Measurements from ENCODE around the gene SRM. TPM values are rescaled to one million over a fixed set of nuclear protein-coding genes. Genes with fewer than 3 reads are reported as not detected.
A peak's percentile ranks its signal among the peaks of the same experiment; 100 is the strongest.

SRM gene
- total and polyA plus RNA-seq, 2 of the 13 experiments (the other 11 are each of a cell fraction or from before 2014, with no cell fraction given), result 27.9 to 31.8 TPM

GRCh38 chr1:11099310-11100148 is 39.7 kb upstream of the SRM start, which contains the start of gene EXOSC10 (continued):
- TF ChIP-seq ZNF432 (CRISPR knock-in tag; IDR thresholded peaks at IDR 0.05; ENCODE audit: borderline replicate concordance) (no peak), NFE2L2 (IDR thresholded peaks at IDR 0.05; ENCODE audit: low read length) (no peak), ETV6 (CRISPR knock-in tag; conservative IDR thresholded peaks at IDR 0.05) (peak; percentile 30; the same call in 1 of the 2 replicates), ZFP1 (CRISPR knock-in tag; IDR thresholded peaks at IDR 0.05) (no peak), DNMT3B (CRISPR knock-in tag; conservative IDR thresholded peaks at IDR 0.05) (no peak), ZNF282 (IDR thresholded peaks at IDR 0.05; ENCODE audit: partially characterized antibody) (no peak), BORCS8-MEF2B (CRISPR knock-in tag; IDR thresholded peaks at IDR 0.05) (no peak; the same call in 1 of the 2 replicates), FOXA1 (IDR thresholded peaks at IDR 0.05) (no peak), FOXA1 (CRISPR knock-in tag; IDR thresholded peaks at IDR 0.05) (no peak), ZFP37 (CRISPR knock-in tag; IDR thresholded peaks at IDR 0.05; ENCODE audit: borderline replicate concordance) (no peak), ZFP91 (CRISPR knock-in tag; IDR thresholded peaks at IDR 0.05; ENCODE audit: borderline replicate concordance) (peak; percentile 87), ZUFSP (CRISPR knock-in tag; IDR thresholded peaks at IDR 0.05; ENCODE audit: borderline replicate concordance) (no peak), CEBPG (CRISPR knock-in tag; IDR thresholded peaks at IDR 0.05) (no peak), ZNF501 (CRISPR knock-in tag; IDR thresholded peaks at IDR 0.05) (peak; percentile 96), TRIM24 (CRISPR knock-in tag; IDR thresholded peaks at IDR 0.05) (no peak), SMAD1 (CRISPR knock-in tag; IDR thresholded peaks at IDR 0.05; ENCODE audit: borderline replicate concordance, low read depth) (no peak), ZNF256 (CRISPR knock-in tag; conservative IDR thresholded peaks at IDR 0.05) (no peak), KDM5A (IDR thresholded peaks at IDR 0.05; ENCODE audit: borderline replicate concordance, low read length) (peak; percentile 94), XRCC5 (optimal IDR thresholded peaks at IDR 0.05; ENCODE audit: low read length) (no peak), ZNF883 (CRISPR knock-in tag; IDR thresholded peaks at IDR 0.05; ENCODE audit: not compliant biosample characterization) (peak; percentile 57), MTA3 (CRISPR knock-in tag; IDR thresholded peaks at IDR 0.05) (no peak), ZNF816 (CRISPR knock-in tag; IDR thresholded peaks at IDR 0.05; ENCODE audit: borderline replicate concordance) (peak; percentile 84; the same call in 1 of the 2 replicates), ZNF513 (CRISPR knock-in tag; conservative IDR thresholded peaks at IDR 0.05) (no peak; the same call in 1 of the 2 replicates), DZIP1 (CRISPR knock-in tag; IDR thresholded peaks at IDR 0.05) (no peak)
